ENCODE results near the gene SOWAHA.

SOWAHA gene

GRCh38 chr5:132820162-132820754, 7.2 kb downstream of the SOWAHA start:
- TF ChIP-seq EZH2phosphoT487 (conservative IDR thresholded peaks at IDR 0.05; ENCODE audit: low read length) (no peak), CTCF (IDR thresholded peaks at IDR 0.05; ENCODE audit: insufficient read depth, low read length, poor library complexity, severe bottlenecking) (peak; percentile 78)
- H3K4me3 ChIP-seq (ENCODE audit: insufficient read depth, low read length, poor library complexity, severe bottlenecking), result no peak overlapping the region
- no peaks in the 10 kb centered on the region for H3K9me3 ChIP-seq (ENCODE audit: insufficient read depth, low read length)
- H3K27me3 ChIP-seq (ENCODE audit: low read length), result no peaks in the 10 kb centered on the region
- H3K4me2 ChIP-seq (ENCODE audit: low read depth, low read length, poor library complexity, severe bottlenecking), result no peak overlapping the region
- no peak overlapping the region for H3K27ac ChIP-seq (ENCODE audit: low read depth, low read length)
- H3F3A ChIP-seq (ENCODE audit: insufficient read depth), result no peaks in the 10 kb centered on the region
- no peak overlapping the region for H3K9ac ChIP-seq (ENCODE audit: low read length)
- no peaks in the 10 kb centered on the region for H3K79me2 ChIP-seq (ENCODE audit: insufficient read depth, low read length)
- H3K9me2 ChIP-seq (replicated peaks; ENCODE audit: insufficient read depth, low read length), result no peaks in the 10 kb centered on the region
- H3K36me3 ChIP-seq (ENCODE audit: low read length), result no peaks in the 10 kb centered on the region
- H2AFZ ChIP-seq (ENCODE audit: low read depth, low read length, severe bottlenecking), result no peak overlapping the region
- no peaks in the 10 kb centered on the region for H4K20me1 ChIP-seq (ENCODE audit: low read depth, low read length)

DNA sequence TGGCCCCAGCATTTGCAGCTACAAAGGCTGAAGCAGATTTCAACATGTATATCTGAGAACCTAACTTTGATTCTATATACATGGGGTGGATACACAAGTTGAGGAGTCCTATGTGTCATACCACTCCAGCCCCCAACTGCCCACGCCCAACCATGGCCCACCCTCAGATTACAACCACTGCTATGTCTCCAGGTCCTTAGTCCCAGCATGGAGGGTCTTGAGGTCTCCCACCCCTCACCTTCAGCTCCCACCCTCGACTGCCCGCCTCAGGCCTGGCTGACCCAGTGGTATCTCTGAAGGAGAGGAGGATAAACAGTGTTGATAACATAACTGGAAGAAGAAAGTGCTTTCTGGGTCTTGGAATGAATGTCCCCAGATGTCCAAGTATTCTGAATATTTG, 8.2 kb downstream of the SOWAHA start:
- no peaks in the 10 kb centered on the region for H3K9me3 ChIP-seq (ENCODE audit: insufficient read depth, low read length)
- no peak overlapping the region for H2AFZ ChIP-seq (ENCODE audit: low read depth, low read length, severe bottlenecking)
- no peak overlapping the region for H3K9ac ChIP-seq (ENCODE audit: low read length)
- H4K20me1 ChIP-seq (ENCODE audit: low read depth, low read length), result no peaks in the 10 kb centered on the region
- no peak for TF ChIP-seq EZH2phosphoT487 (conservative IDR thresholded peaks at IDR 0.05; ENCODE audit: low read length)
- no peak for TF ChIP-seq CTCF (IDR thresholded peaks at IDR 0.05; ENCODE audit: insufficient read depth, low read length, poor library complexity, severe bottlenecking)
- no peaks in the 10 kb centered on the region for H3K9me2 ChIP-seq (replicated peaks; ENCODE audit: insufficient read depth, low read length)
- no peak overlapping the region for H3K4me3 ChIP-seq (ENCODE audit: insufficient read depth, low read length, poor library complexity, severe bottlenecking)
- H3K36me3 ChIP-seq (ENCODE audit: low read length), result no peaks in the 10 kb centered on the region
- no peaks in the 10 kb centered on the region for H3K27me3 ChIP-seq (ENCODE audit: low read length)
- no peaks in the 10 kb centered on the region for H3K79me2 ChIP-seq (ENCODE audit: insufficient read depth, low read length)
- H3K4me2 ChIP-seq (ENCODE audit: low read depth, low read length, poor library complexity, severe bottlenecking), result no peak overlapping the region
- no peaks in the 10 kb centered on the region for H3F3A ChIP-seq (ENCODE audit: insufficient read depth)
- H3K27ac ChIP-seq (ENCODE audit: low read depth, low read length), result no peak overlapping the region

DNA sequence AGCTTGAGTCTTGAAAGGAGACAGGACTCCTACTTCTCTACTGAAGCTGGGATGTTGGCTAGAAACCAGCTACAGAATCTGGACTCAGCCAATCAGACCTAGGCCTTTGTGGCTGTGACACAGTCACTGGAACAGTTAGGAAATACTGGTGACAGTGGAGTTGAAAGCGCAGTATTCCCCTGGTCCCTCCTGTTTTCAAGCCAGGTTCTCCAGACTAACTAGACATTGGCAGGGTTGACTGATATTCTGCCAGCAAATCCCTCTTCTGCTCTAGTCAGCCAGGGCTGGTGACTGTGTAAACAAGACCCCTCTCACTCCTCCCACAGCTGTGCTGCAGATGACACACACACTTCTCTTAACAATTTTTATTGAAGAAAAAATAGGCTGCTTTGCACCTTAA, 8.7 kb downstream of the SOWAHA start:
- H3K9me3 ChIP-seq (ENCODE audit: insufficient read depth, low read length), result no peaks in the 10 kb centered on the region

More for the DNA sequence above, 8.7 kb downstream of the SOWAHA start:
- no peak overlapping the region for H3K27ac ChIP-seq (ENCODE audit: low read depth, low read length)
- no peak for TF ChIP-seq CTCF (IDR thresholded peaks at IDR 0.05; ENCODE audit: insufficient read depth, low read length, poor library complexity, severe bottlenecking)
- no peak for TF ChIP-seq EZH2phosphoT487 (conservative IDR thresholded peaks at IDR 0.05; ENCODE audit: low read length)
- no peaks in the 10 kb centered on the region for H3K9me2 ChIP-seq (replicated peaks; ENCODE audit: insufficient read depth, low read length)
- H3K36me3 ChIP-seq (ENCODE audit: low read length), result no peaks in the 10 kb centered on the region
- H3K4me2 ChIP-seq (ENCODE audit: low read depth, low read length, poor library complexity, severe bottlenecking), result no peak overlapping the region
- no peak overlapping the region for H2AFZ ChIP-seq (ENCODE audit: low read depth, low read length, severe bottlenecking)
- no peaks in the 10 kb centered on the region for H3K27me3 ChIP-seq (ENCODE audit: low read length)
- no peaks in the 10 kb centered on the region for H3F3A ChIP-seq (ENCODE audit: insufficient read depth)
- no peak overlapping the region for H3K4me3 ChIP-seq (ENCODE audit: insufficient read depth, low read length, poor library complexity, severe bottlenecking)
- H3K79me2 ChIP-seq (ENCODE audit: insufficient read depth, low read length), result no peaks in the 10 kb centered on the region
- H4K20me1 ChIP-seq (ENCODE audit: low read depth, low read length), result no peaks in the 10 kb centered on the region
- no peak overlapping the region for H3K9ac ChIP-seq (ENCODE audit: low read length)
